GM12864 (cell line): ENCODE results near the gene SSTR5.
A peak's percentile ranks its signal among the peaks of the same experiment; 100 is the strongest.

Experiments
- DNase-seq: peaks from one replicate; pipeline ENCODE4 v3.0.0-alpha.2; 2011; ENCODE audit warnings: low read depth
- H3K4me3 ChIP-seq: 2 replicates; pipeline ENCODE4 v1.5.1; 2011; ENCODE audit warnings: mild to moderate bottlenecking, low read depth, low read length, control low read depth
- TF ChIP-seq, protein P1 (sequence below): IDR thresholded peaks from 2 replicates; pipeline ENCODE4 v1.5.1; 2011; ENCODE audit warnings: low read depth, mild to moderate bottlenecking, moderate library complexity, low read length, control low read depth, inconsistent platforms; ENCODE audit errors: missing control alignments

The SSTR5 gene

GRCh38 chr16:1100084-1100800 lies 27.7 kb downstream of the SSTR5 start:
- TF ChIP-seq, protein P1, sequence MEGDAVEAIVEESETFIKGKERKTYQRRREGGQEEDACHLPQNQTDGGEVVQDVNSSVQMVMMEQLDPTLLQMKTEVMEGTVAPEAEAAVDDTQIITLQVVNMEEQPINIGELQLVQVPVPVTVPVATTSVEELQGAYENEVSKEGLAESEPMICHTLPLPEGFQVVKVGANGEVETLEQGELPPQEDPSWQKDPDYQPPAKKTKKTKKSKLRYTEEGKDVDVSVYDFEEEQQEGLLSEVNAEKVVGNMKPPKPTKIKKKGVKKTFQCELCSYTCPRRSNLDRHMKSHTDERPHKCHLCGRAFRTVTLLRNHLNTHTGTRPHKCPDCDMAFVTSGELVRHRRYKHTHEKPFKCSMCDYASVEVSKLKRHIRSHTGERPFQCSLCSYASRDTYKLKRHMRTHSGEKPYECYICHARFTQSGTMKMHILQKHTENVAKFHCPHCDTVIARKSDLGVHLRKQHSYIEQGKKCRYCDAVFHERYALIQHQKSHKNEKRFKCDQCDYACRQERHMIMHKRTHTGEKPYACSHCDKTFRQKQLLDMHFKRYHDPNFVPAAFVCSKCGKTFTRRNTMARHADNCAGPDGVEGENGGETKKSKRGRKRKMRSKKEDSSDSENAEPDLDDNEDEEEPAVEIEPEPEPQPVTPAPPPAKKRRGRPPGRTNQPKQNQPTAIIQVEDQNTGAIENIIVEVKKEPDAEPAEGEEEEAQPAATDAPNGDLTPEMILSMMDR, result no peak
- no peak overlapping the region for H3K4me3 ChIP-seq
- no peak for DNase-seq

GRCh38 chr16:1101133-1101532 lies 28.6 kb downstream of the SSTR5 start:
- DNase-seq, result no peak
- TF ChIP-seq, protein P1, result no peak

GRCh38 chr16:1101573-1102332 lies 29.2 kb downstream of the SSTR5 start:
- no peak overlapping the region for H3K4me3 ChIP-seq
- no peak for DNase-seq
- TF ChIP-seq, protein P1, result no peak

More at GRCh38 chr16:1101133-1101532, 28.6 kb downstream of the SSTR5 start:
- no peak overlapping the region for H3K4me3 ChIP-seq

DNA sequence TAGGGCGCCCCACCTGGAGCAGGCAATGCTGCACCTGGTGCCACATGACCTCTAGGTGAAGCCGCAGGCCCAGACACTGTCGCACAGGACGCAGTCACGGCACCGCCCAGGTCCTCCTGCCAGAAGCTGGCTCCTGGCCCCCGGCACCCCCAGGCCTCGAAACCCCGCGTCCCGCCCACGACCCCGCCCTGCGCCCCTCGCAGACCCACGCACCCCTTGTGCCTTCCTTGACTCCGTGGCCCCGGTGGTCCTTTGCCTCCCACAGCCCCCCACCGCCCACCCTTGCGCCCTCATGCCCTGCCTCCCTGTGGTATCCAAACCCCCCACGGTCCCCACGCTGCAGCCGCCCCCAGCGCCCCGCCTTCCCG lies 29.8 kb downstream of the SSTR5 start:
- DNase-seq, result no peak
- TF ChIP-seq, protein P1, result no peak
- H3K4me3 ChIP-seq, result no peak overlapping the region

DNA sequence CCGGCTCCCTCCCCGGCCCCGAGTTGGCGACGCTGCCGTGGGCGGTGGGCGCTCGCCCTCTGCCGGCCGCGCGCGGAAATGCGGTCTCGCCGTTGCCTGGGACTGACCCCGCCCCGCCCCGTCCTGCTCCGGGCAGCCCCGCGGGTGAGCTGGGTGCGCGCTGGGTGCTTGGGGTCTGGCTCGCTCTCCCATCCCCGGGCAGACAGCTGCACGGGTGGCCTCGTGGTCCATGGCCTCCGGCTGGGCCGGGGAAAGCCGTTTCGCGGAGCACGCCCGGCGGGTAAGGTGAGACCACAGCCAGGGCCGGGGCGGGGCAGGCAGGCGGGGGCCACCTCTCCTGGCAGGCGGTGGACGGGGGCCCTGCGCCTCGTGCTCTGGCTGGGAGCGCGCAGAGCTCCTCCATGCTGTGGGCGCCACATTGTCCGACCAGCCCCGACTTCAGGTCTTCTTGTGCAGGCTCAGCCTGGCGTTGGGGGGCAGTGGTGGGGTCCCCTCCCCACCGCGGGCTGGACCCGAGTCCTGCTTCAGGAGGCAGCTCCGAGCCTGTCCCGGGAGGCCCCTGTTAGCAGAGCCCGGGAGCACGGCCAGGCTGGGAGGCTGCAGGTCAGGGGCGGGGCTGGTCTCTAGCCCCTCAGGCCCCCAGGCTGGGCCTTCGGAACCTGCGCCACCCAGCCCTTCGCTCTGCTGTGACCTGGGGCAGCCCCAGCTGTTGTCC lies 30.5 kb downstream of the SSTR5 start:
- no peak for DNase-seq
- no peak overlapping the region for H3K4me3 ChIP-seq
- TF ChIP-seq, protein P1, result peak; percentile 62

DNA sequence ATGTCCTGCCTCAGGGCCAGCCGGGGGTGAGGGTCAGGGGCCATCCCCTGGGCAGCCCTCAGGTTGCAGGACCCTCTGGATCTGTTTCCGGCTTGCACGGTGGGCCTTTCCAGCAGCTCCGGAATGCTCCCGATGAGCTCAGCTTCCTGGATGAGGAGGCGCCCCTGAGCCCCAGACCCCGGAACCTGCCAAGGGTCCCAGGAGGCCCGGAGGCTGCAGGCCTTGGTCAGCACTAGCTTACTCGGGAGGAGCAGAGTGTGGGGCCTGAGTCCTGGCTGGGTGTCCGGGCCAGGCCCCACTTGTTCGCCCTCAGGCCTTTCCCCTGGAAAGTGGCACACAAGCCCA lies 31.1 kb downstream of the SSTR5 start:
- no peak overlapping the region for H3K4me3 ChIP-seq
- TF ChIP-seq, protein P1, result no peak
- no peak for DNase-seq
